ENCODE results near the gene MYBBP1A.

- TF ChIP-seq CTCF (conservative IDR thresholded peaks at IDR 0.05; ENCODE audit: low read depth, low read length) (no peak), EZH2 (IDR thresholded peaks at IDR 0.05; ENCODE audit: low read length, unreplicated experiment) (no peak), EZH2phosphoT487 (IDR thresholded peaks at IDR 0.05; ENCODE audit: borderline replicate concordance, low read length) (no peak)
These were observed 44.6 kb downstream of the MYBBP1A start for GRCh38 chr17:4510618-4510941.
